ENCODE measurements around the gene CARS2. TPM values are rescaled to one million over a fixed set of nuclear protein-coding genes. Genes with fewer than 3 reads are reported as not detected.

Gene CARS2
- total and polyA plus RNA-seq, 2 of the 8 experiments (the other 6 are each of a cell fraction or from before 2014, with no cell fraction given): 47.7 to 55.9 TPM

DNA sequence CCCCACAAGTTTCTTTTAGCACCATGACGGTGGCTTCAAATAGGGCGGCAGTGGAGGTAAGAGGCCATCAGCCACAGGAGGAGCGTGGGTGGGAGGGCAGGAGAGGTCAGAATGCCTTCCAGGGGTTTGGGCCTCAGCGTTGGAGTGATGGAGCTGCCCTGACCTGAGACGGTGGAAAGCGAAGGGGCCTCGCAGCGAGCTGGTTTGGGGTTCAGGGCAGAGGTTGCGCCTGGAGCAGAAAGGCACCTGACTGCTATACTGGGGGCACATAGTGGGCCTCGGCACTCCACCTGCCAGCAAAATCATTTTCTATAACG, 91.0 kb downstream of the CARS2 start (continued):
- TF ChIP-seq, protein P1, sequence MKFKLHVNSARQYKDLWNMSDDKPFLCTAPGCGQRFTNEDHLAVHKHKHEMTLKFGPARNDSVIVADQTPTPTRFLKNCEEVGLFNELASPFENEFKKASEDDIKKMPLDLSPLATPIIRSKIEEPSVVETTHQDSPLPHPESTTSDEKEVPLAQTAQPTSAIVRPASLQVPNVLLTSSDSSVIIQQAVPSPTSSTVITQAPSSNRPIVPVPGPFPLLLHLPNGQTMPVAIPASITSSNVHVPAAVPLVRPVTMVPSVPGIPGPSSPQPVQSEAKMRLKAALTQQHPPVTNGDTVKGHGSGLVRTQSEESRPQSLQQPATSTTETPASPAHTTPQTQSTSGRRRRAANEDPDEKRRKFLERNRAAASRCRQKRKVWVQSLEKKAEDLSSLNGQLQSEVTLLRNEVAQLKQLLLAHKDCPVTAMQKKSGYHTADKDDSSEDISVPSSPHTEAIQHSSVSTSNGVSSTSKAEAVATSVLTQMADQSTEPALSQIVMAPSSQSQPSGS (IDR thresholded peaks at IDR 0.05; ENCODE audit: low read length): no peak
- TF ChIP-seq HDAC2 (IDR thresholded peaks at IDR 0.05; ENCODE audit: borderline replicate concordance in 1 of 2, low read depth in 2 of 2, low read length in 2 of 2) (no peak), SAP30 (IDR thresholded peaks at IDR 0.05; ENCODE audit: insufficient read depth, insufficient replicate concordance, low read length) (no peak)
- TF ChIP-seq, protein P2, sequence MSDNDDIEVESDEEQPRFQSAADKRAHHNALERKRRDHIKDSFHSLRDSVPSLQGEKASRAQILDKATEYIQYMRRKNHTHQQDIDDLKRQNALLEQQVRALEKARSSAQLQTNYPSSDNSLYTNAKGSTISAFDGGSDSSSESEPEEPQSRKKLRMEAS (IDR thresholded peaks at IDR 0.05): no peak

All from H1 (cell line).